K562 (cell line): ENCODE measurements around the gene PSMA7. TPM values are rescaled to one million over a fixed set of nuclear protein-coding genes. Genes with fewer than 3 reads are reported as not detected.

Source experiments
- ARID3A ChIP-seq: IDR thresholded peaks from 2 replicates; pipeline ENCODE4 v1.6.1; 2012; ENCODE audit warnings: low read depth, low read length, improper control_type of control experiment, borderline replicate concordance
- CREB5 ChIP-seq: fragments of 250-450 bp; sonication (Bioruptor Pico); IDR thresholded peaks from 2 replicates; pipeline ENCODE4 v1.5.0; 2020; ENCODE audit warnings: mild to moderate bottlenecking
- HDAC8 ChIP-seq: fragments of 450-650 bp; IDR thresholded peaks from 2 replicates; pipeline ENCODE4 v1.6.1; 2016; ENCODE audit warnings: mild to moderate bottlenecking, missing genetic modification characterization, moderate library complexity, missing compliant biosample characterization
- MTA2 ChIP-seq: fragments of 450-650 bp; IDR thresholded peaks from 2 replicates; pipeline ENCODE4 v1.6.1; 2016; ENCODE audit warnings: low read depth
- NR3C1 ChIP-seq: sonication (generic); formaldehyde crosslinking; IDR thresholded peaks from 2 replicates; pipeline ENCODE4 v1.8.1; 2022; ENCODE audit warnings: missing genetic modification reagents
- RBM39 ChIP-seq: fragments of 200-400 bp; formaldehyde crosslinking; optimal IDR thresholded peaks from 2 replicates; pipeline ENCODE3; 2018; ENCODE audit warnings: low read depth, low read length
- ZBTB11 ChIP-seq, 3 experiments: fragments of 200-800 bp in 1 of 3; fragments of 250-450 bp in 1 of 3; fragments of 450-650 bp in 1 of 3; sonication (Bioruptor Pico) in 1 of 3; sonication (Bioruptor generic) in 1 of 3; formaldehyde crosslinking in 1 of 3; IDR thresholded peaks; 2 replicates each; pipeline versions ENCODE4 v1.6.1 to v1.8.0; 2016 to 2022; ENCODE audit warnings: mild to moderate bottlenecking in 2 of 3, missing genetic modification characterization in 2 of 3, missing compliant biosample characterization in 1 of 3, moderate library complexity in 1 of 3
- ZBTB40 ChIP-seq, 2 experiments: fragments of 450-650 bp in 1 of 2; sonication (generic) in 1 of 2; formaldehyde crosslinking in 1 of 2; IDR thresholded peaks; 2 replicates each; pipeline versions ENCODE4 v1.7.1 to v1.9.0; 2016 to 2022; ENCODE audit warnings: inconsistent platforms in 1 of 2, mild to moderate bottlenecking in 1 of 2, missing genetic modification reagents in 1 of 2
- ZNF785 ChIP-seq: fragments of 250-450 bp; sonication (Bioruptor Pico); IDR thresholded peaks from 2 replicates; pipeline ENCODE4 v1.4.0; 2020; ENCODE audit warnings: mild to moderate bottlenecking
- polyA plus RNA-seq, 8 experiments: library from polyadenylated mRNA; depleted of rRNA in 4 of 8; stranded (reverse) in 5 of 8; unstranded in 3 of 8; fragments of >200 nt; fragmentation: Nextera tagmentation in 2 of 8; fragmentation: Illumina TruSeq in 1 of 8; extraction: Ambion mirVana in 2 of 8; extraction: Trizol in 1 of 8; gene quantifications; 2 replicates each; pipeline versions ENCODE4 v1.2.1 to v1.2.3, GENCODE V29; 2011 to 2014; ENCODE audit warnings: inconsistent platforms in 1 of 8, missing spikeins in 1 of 8
- total RNA-seq, 7 experiments: library from RNA; depleted of rRNA in 6 of 7; stranded (reverse); fragments of >200 nt in 6 of 7; fragmentation: Illumina TruSeq in 2 of 7; extraction: Trizol in 2 of 7; gene quantifications; 2 replicates each; pipeline versions ENCODE4 v1.2.1 to v1.2.3, GENCODE V29; 2011 to 2021; ENCODE audit warnings: low replicate concordance in 1 of 7

The PSMA7 gene
- total and polyA plus RNA-seq, 9 of the 15 experiments (the other 6 are each of a cell fraction or from before 2014, with no cell fraction given), result 257 to 510 (median 393) TPM

GRCh38 chr20:62143081-62143956, at the start of gene PSMA7, which contains the start of gene SS18L1 (continued):
- TF ChIP-seq ZBTB40 (IDR thresholded peaks at IDR 0.05), result no peak
- no peak for TF ChIP-seq ZBTB40 (CRISPR knock-in tag; IDR thresholded peaks at IDR 0.05)
- no peak for TF ChIP-seq CREB5 (CRISPR knock-in tag)
- TF ChIP-seq RBM39, result no peak
- TF ChIP-seq ZBTB11 (CRISPR knock-in tag; IDR thresholded peaks at IDR 0.05), result peak in 2 of 3 experiments; percentile 23 to 45; a peak in 2 of 6 replicates
- no peak for TF ChIP-seq ZNF785 (CRISPR knock-in tag)
- no peak for TF ChIP-seq MTA2
- TF ChIP-seq NR3C1, result peak; percentile 48; the same call in 1 of the 2 replicates
- no peak for TF ChIP-seq HDAC8 (tag)
- TF ChIP-seq ARID3A, result no peak
